HG02623 (cell line): ENCODE results near the gene PHETA1.
"Not testable (repeated sequence)": the region's sequence is repeated elsewhere in the genome, so short reads cannot be mapped to it uniquely, and the experiment has no call there.

Experiments used
- ATAC-seq: cut with Tn5 transposase; IDR thresholded peaks from one replicate; pipeline ENCODE4 v1.9.1; 2021; ENCODE audit warnings: moderate library complexity; ENCODE audit not compliant: unreplicated experiment

The PHETA1 gene

GRCh38 chr12:111405859-111406473 lies 37.1 kb upstream of the PHETA1 start, which contains the start of gene SH2B3:
Gene SH2B3, plus strand, starts transcription at chr12:111405923. Its CDS starts 12,223 bp downstream, at chr12:111418146.
- ATAC-seq: peak; percentile 8

GRCh38 chr12:111405149-111405858 lies 36.4 kb upstream of the PHETA1 start:
- ATAC-seq: peak; percentile 56

- ATAC-seq: no peak
Measured at GRCh38 chr12:111404362-111405148, 35.7 kb upstream of the PHETA1 start.

GRCh38 chr12:111402490-111402824 lies 33.6 kb upstream of the PHETA1 start:
- not testable (repeated sequence) for ATAC-seq

- no peak for ATAC-seq
Measured at GRCh38 chr12:111401167-111401605, 32.3 kb upstream of the PHETA1 start.

GRCh38 chr12:111399741-111400404 lies 31.0 kb upstream of the PHETA1 start:
- not testable (repeated sequence) for ATAC-seq

- ATAC-seq: no peak
Measured at GRCh38 chr12:111398530-111398929, 29.6 kb upstream of the PHETA1 start.

- ATAC-seq: peak; percentile 69
Measured at GRCh38 chr12:111396726-111397445, 28.0 kb upstream of the PHETA1 start.

- ATAC-seq: not testable (repeated sequence)
Measured at GRCh38 chr12:111396271-111396670, 27.4 kb upstream of the PHETA1 start.

- no peak for ATAC-seq
Measured at GRCh38 chr12:111395336-111396187, 26.7 kb upstream of the PHETA1 start.

GRCh38 chr12:111394480-111394879 lies 25.6 kb upstream of the PHETA1 start:
- no peak for ATAC-seq

GRCh38 chr12:111393700-111394300 lies 24.9 kb upstream of the PHETA1 start:
- ATAC-seq: no peak

GRCh38 chr12:111390910-111391309 lies 22.0 kb upstream of the PHETA1 start:
- no peak for ATAC-seq

GRCh38 chr12:111389635-111390034 lies 20.7 kb upstream of the PHETA1 start:
- no peak for ATAC-seq

- ATAC-seq: no peak
Measured at GRCh38 chr12:111387747-111388323, 18.9 kb upstream of the PHETA1 start.

GRCh38 chr12:111386885-111387284 lies 18.0 kb upstream of the PHETA1 start:
- ATAC-seq: no peak

GRCh38 chr12:111384596-111384995 lies 15.7 kb upstream of the PHETA1 start:
- ATAC-seq: no peak

GRCh38 chr12:111379942-111380554 lies 11.2 kb upstream of the PHETA1 start:
- no peak for ATAC-seq
